Tibial nerve (tissue), 4 donors: ENCODE data around the gene ARHGEF16. TPM values are rescaled to one million over a fixed set of nuclear protein-coding genes. Genes with fewer than 3 reads are reported as not detected.
A peak's percentile ranks its signal among the peaks of the same experiment; 100 is the strongest.

Experiments
- DNase-seq, 2 donors: peaks; one replicate each; pipeline ENCODE4 v3.0.0-alpha.2; 2019; ENCODE audit warnings: low spot score in 2 of 2
- H3K27ac ChIP-seq, 4 donors: fragments of 200-600 bp; sonication (generic) in 3 of 4; one replicate each; pipeline ENCODE4 v1.5.1; 2017 to 2019; ENCODE audit warnings: mild to moderate bottlenecking in 1 of 4
- H3K27me3 ChIP-seq, 2 donors: fragments of 200-600 bp; sonication (generic) in 1 of 2; one replicate each; pipeline versions ENCODE4 v1.5.1 to v1.6.0; 2017 to 2019
- H3K36me3 ChIP-seq, 3 donors: fragments of 200-600 bp; sonication (generic); one replicate each; pipeline ENCODE4 v1.5.1; 2018 to 2019
- H3K4me1 ChIP-seq, 4 donors: fragments of 200-600 bp; sonication (generic) in 3 of 4; one replicate each; pipeline ENCODE4 v1.5.1; 2017 to 2019
- H3K4me3 ChIP-seq, 4 donors: fragments of 200-600 bp; sonication (generic) in 3 of 4; one replicate each; pipeline ENCODE4 v1.5.1; 2017 to 2019; ENCODE audit warnings: mild to moderate bottlenecking in 1 of 4, moderate library complexity in 1 of 4
- H3K9me3 ChIP-seq, 4 donors: fragments of 200-600 bp; sonication (generic) in 3 of 4; one replicate each; pipeline ENCODE4 v1.5.1; 2017 to 2019
- CTCF ChIP-seq, 5 experiments: fragments of 200-600 bp in 3 of 5; fragments of 450-650 bp in 2 of 5; sonication (generic) in 3 of 5; IDR thresholded peaks; one replicate each; pipeline ENCODE4 v1.5.1; 2016 to 2019; ENCODE audit warnings: antibody characterized with exemption in 5 of 5, mild to moderate bottlenecking in 3 of 5, moderate library complexity in 2 of 5
- EP300 ChIP-seq, 2 donors: sonication (generic); formaldehyde crosslinking; IDR thresholded peaks; one replicate each; pipeline ENCODE4 v1.6.1; 2017; ENCODE audit warnings: antibody characterized with exemption in 2 of 2, mild to moderate bottlenecking in 1 of 2
- POLR2A ChIP-seq, 2 donors: fragments of 450-650 bp; IDR thresholded peaks; one replicate each; pipeline ENCODE4 v1.6.1; 2017; ENCODE audit warnings: antibody characterized with exemption in 2 of 2, mild to moderate bottlenecking in 2 of 2, moderate library complexity in 2 of 2
- WGBS, 2 donors: methylation state at CpG; one replicate each; pipeline ENCODE4 v1.1.5; 2018; 5-methylcytosine and 5-hydroxymethylcytosine counted together
- total RNA-seq, 4 donors: library from RNA; depleted of rRNA; stranded (reverse); fragments of >200 nt; gene quantifications; one replicate each; pipeline ENCODE4 v1.1.0, GENCODE V29; 2016

The ARHGEF16 gene
- total RNA-seq, 4 donors from 2014 or later: 10.0 to 19.2 (median 17.1) TPM

- no peak for DNase-seq
- TF ChIP-seq POLR2A (IDR thresholded peaks at IDR 0.05) (no peak), EP300 (IDR thresholded peaks at IDR 0.05) (no peak)
- Histone ChIP-seq H3K36me3 (peaks cover 0 to 20% (median 0%) of the 10 kb centered on the region in 3 donors), H3K4me1 (peaks cover 0 to 32% (median 9%) of the 10 kb centered on the region in 4 donors), H3K9me3 (peaks cover 0 to 4% (median 0%) of the 10 kb centered on the region in 4 donors), H3K4me3 (no peak overlapping the region), H3K27me3 (peaks cover 0 to 1% of the 10 kb centered on the region in 2 donors), H3K27ac (no peak overlapping the region)
- WGBS, 2 donors: 67 to 82% methylated on average over 20 to 21 of the region's 21 CpGs
Observed at GRCh38 chr1:3435666-3436065, 18.8 kb upstream of the ARHGEF16 start.

- DNase-seq: no peak
- H3K27me3 ChIP-seq: peaks cover 0 to 8% of the 10 kb centered on the region in 2 donors
- 94 to 97% methylated on average over 11 of the region's 11 CpGs for WGBS, 2 donors
- TF ChIP-seq CTCF (IDR thresholded peaks at IDR 0.05) (no peak), POLR2A (IDR thresholded peaks at IDR 0.05) (no peak), EP300 (IDR thresholded peaks at IDR 0.05) (no peak)
- peaks cover 0 to 4% (median 0%) of the 10 kb centered on the region in 4 donors for H3K9me3 ChIP-seq
- H3K4me3 ChIP-seq: no peak overlapping the region
- H3K27ac ChIP-seq: no peak overlapping the region
- H3K4me1 ChIP-seq: peaks cover 0 to 33% (median 10%) of the 10 kb centered on the region in 4 donors
- peaks cover 0 to 20% (median 0%) of the 10 kb centered on the region in 3 donors for H3K36me3 ChIP-seq
Observed at GRCh38 chr1:3436451-3436850, 18.0 kb upstream of the ARHGEF16 start.

- H3K27me3 ChIP-seq: peaks cover 0 to 8% of the 10 kb centered on the region in 2 donors
- TF ChIP-seq CTCF (IDR thresholded peaks at IDR 0.05): no peak
- no peak for TF ChIP-seq POLR2A (IDR thresholded peaks at IDR 0.05)
- TF ChIP-seq EP300 (IDR thresholded peaks at IDR 0.05): no peak
- H3K4me1 ChIP-seq: peaks cover 0 to 34% (median 11%) of the 10 kb centered on the region in 4 donors
- peaks cover 0 to 4% (median 0%) of the 10 kb centered on the region in 4 donors for H3K9me3 ChIP-seq
- DNase-seq: no peak
- H3K4me3 ChIP-seq: no peak overlapping the region
- WGBS, 2 donors: 79 to 89% methylated on average over 13 to 14 of the region's 14 CpGs
- H3K27ac ChIP-seq: peak overlapping the region in 1 of 4 donors; percentile 8
- peaks cover 0 to 20% (median 0%) of the 10 kb centered on the region in 3 donors for H3K36me3 ChIP-seq
Observed at GRCh38 chr1:3436901-3437300, 17.6 kb upstream of the ARHGEF16 start.

- Histone ChIP-seq H3K4me3 (no peak overlapping the region), H3K27ac (peak overlapping the region in 2 of 4 donors; percentile 81 to 88), H3K4me1 (peaks cover 0 to 47% (median 16%) of the 10 kb centered on the region in 4 donors), H3K36me3 (peaks cover 0 to 18% (median 0%) of the 10 kb centered on the region in 3 donors), H3K27me3 (peaks cover 0 to 8% of the 10 kb centered on the region in 2 donors), H3K9me3 (peaks cover 0 to 4% (median 0%) of the 10 kb centered on the region in 4 donors)
- 62 to 70% methylated on average over 9 of the region's 9 CpGs for WGBS, 2 donors
- no peak for TF ChIP-seq POLR2A (IDR thresholded peaks at IDR 0.05)
- no peak for TF ChIP-seq EP300 (IDR thresholded peaks at IDR 0.05)
- TF ChIP-seq CTCF (IDR thresholded peaks at IDR 0.05): no peak
- DNase-seq: no peak
Observed at GRCh38 chr1:3438661-3439180, 15.7 kb upstream of the ARHGEF16 start.

GRCh38 chr1:3439346-3440299 is 14.8 kb upstream of the ARHGEF16 start:
- TF ChIP-seq POLR2A (IDR thresholded peaks at IDR 0.05) (no peak), EP300 (IDR thresholded peaks at IDR 0.05) (no peak), CTCF (IDR thresholded peaks at IDR 0.05) (no peak)
- no peak overlapping the region for H3K4me3 ChIP-seq
- peaks cover 0 to 54% (median 20%) of the 10 kb centered on the region in 4 donors for H3K4me1 ChIP-seq
- peaks cover 0 to 8% of the 10 kb centered on the region in 2 donors for H3K27me3 ChIP-seq
- no peak for DNase-seq
- peaks cover 0 to 10% (median 0%) of the 10 kb centered on the region in 3 donors for H3K36me3 ChIP-seq
- H3K9me3 ChIP-seq: peaks cover 0 to 4% (median 0%) of the 10 kb centered on the region in 4 donors
- WGBS, 2 donors: 56 to 60% methylated on average over 16 to 27 of the region's 27 CpGs
- H3K27ac ChIP-seq: peak overlapping the region in 3 of 4 donors; percentile 59 to 88 (median 81)
